PC-3 (cell line): ENCODE data around the gene NOX4.

Experiments used
- CTCF ChIP-seq: fragments of 300-600 bp; sonication (generic); conservative IDR thresholded peaks from 2 replicates; pipeline ENCODE4 v1.5.1; 2017; ENCODE audit warnings: antibody characterized with exemption, low read depth, mild to moderate bottlenecking, low read length
- EZH2 ChIP-seq: fragments of 300-600 bp; sonication (generic); IDR thresholded peaks from one replicate; pipeline ENCODE4 v1.6.1; 2017; ENCODE audit warnings: antibody characterized with exemption, mild to moderate bottlenecking, low read length; ENCODE audit not compliant: unreplicated experiment
- EZH2phosphoT487 ChIP-seq: fragments of 300-600 bp; sonication (generic); IDR thresholded peaks from 2 replicates; pipeline ENCODE4 v1.6.1; 2018; ENCODE audit warnings: mild to moderate bottlenecking, antibody characterized with exemption, low read length, borderline replicate concordance

- TF ChIP-seq EZH2phosphoT487 (no peak), CTCF (no peak), EZH2 (no peak)
Measured at GRCh38 chr11:89433278-89433677, 57.9 kb downstream of the NOX4 start.
